ENCODE measurements around the gene DNAH3.
"Not testable (repeated sequence)": the region's sequence is repeated elsewhere in the genome, so short reads cannot be mapped to it uniquely, and the experiment has no call there.

DNAH3 gene

DNA sequence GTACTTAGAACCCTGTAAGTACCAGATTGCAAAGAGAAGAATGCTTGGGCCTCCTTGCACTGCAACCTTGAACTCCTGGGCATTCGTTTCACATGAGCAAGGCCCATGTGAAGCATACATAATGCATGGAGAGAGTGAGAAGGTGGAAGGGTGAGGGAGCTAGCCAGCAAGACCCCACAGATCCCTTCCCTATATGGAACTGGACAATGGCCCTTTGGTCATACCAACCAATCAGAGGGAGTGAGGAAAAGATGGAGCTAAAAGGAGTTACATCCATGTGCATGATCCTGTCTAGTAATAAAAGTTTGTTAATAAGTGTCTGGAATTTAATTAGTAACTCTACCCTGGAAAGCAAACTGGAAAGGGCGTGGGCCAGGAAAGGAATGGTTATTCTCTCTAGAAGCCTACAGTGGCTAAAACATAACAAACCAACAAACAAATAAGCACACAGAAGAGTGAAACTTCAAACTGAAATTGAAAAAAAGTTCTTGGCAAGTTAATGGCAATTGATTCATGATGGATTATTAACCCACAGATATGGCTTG is 29.6 kb downstream of the DNAH3 start:
- no peak for DNase-seq (ENCODE audit: low read depth in 3 of 3)

DNA sequence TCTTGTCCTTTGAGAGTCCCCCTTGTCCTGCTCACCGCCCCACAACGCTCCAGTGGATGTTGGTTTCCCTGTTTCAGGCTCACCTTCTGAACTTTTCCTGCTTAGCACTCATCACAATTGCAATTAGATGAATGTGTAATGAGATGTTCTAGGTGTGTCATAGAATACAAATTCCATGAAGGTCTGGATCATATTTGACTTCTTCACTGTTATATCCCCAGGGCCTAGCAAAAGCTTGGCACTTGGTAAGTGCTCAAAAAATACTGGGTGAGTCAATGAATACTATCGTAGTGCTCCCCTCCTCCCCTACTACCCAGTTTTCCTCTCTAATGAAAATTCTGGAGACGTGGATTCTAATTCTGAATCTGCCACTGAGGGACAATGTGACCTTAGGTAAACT is 33.1 kb downstream of the DNAH3 start:
- DNase-seq (ENCODE audit: low read depth in 3 of 3): no peak

DNA sequence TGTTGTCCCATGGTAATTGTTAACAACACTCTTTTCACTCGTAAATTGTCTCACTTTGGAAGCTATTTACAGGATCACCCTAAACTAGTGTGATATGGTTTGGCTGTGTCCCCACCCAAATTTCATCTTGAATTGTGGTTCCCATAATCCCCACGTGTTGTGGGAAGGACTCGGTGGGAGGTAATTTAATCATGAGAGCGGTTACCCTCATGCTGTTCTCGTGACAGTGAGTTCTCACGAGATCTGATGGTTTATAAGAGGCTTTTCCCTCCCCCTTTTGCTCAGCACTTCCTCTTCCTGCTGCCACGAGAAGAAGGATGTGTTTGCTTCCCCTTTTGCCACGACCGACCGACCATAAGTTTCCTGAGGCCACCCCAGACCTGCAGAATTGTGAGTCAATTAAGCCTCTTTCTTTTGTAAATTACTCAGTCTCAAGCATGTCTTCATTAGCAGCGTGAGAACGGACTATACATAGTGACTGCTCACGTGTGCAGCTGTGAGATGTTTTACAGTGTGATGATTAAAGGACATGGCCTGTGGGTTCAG is 34.4 kb downstream of the DNAH3 start:
- DNase-seq (ENCODE audit: low read depth in 3 of 3): peak in 1 of 3 donors; percentile 1

DNA sequence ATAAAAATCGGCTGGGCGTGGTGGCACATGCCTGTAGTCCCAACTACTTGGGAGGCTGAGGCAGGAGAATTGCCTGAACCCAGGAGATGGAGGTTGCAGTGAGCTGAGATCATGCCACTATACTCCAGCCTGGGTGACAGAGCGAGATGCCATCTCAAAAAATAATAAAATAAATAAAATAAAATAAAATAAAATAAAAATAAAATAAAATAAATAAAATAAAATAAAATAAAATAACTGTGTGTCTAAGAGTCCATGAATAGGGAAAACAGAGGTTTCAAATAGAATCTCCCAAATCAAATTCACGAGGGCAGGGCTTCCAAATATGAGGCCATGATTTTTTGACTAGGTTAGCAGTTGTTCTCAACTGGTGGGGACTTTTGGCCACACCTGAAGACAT is 35.1 kb downstream of the DNAH3 start:
- DNase-seq (ENCODE audit: low read depth in 3 of 3): not testable (repeated sequence)

DNA sequence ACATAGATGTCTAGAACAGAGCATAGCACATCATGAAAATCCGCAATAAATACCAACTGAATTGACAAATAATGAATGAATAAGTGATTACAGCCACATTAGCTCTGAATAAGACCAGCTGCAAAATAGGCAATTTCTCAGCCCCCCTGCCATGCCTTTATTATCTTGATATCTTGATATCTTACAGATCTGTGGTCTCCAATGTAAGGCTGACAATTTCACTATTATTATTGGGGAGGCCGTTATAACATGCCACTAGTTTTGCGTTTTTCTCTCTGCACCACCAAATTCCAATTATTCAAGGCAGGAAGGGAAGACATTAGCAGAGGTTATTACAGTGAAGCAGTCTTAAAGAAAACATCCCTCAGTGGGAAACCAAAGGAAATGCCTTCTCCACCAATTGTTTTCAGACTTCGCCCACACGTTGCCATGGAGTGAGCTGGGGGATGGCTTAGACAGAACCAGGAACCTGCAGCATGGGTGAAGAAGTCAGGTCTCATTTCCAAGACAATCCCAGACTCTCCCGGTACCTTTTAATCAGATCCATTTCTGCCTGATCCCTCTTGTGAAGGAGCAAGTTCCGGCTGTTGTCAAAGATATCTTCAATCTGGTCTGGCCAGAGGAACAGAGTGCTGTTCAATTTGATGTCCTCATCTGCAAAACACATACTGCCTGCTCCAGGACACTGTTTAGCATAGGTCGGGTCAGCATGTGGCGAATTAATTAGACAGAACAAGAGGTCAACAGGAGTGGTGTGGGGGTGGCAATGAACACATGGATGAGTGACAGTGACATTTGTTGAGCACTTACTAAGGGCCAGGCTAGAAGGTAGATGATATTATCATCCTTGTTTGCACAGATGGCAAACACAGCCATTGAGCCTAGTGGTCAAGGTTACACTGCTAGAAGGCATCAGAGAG is 46.4 kb downstream of the DNAH3 start:
- no peak for DNase-seq (ENCODE audit: low read depth in 3 of 3)

DNA sequence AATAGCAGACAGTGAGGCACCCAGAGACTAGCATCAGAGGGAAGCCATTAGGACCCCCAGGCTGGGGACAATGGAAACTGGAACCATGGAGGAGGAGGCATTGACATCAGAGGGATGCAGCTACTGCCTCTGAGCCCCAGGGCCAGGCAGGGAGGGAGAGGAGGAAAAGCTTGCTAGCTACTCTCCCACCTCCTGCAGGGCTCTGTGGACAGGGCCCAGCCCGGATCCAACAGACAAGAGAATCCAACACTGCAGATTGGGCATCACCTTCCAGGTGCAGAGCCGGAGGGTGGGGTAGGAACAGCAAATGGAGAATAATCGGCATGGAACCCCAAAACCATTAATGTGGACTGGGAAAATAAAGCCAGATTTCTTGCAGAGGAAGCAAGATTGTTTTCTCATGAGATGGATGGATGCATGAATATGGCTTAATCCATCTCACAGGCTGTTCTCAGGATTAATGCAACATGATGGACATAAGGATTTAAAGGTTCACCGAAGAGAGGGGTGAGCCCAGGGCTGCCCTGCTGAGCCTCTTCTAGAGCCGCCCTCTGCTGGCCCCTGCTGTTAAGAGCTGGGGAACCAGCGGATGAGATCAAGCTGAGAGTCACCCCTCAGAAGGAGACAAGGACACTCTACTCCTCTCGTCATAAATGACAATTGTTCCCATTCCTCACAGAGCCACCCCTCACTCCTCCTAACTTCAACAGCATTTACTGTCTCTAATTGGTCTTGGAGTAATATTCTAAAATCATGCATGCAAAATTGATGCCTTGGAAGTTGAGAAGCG is 48.8 kb downstream of the DNAH3 start:
- DNase-seq (ENCODE audit: low read depth in 3 of 3): no peak

DNA sequence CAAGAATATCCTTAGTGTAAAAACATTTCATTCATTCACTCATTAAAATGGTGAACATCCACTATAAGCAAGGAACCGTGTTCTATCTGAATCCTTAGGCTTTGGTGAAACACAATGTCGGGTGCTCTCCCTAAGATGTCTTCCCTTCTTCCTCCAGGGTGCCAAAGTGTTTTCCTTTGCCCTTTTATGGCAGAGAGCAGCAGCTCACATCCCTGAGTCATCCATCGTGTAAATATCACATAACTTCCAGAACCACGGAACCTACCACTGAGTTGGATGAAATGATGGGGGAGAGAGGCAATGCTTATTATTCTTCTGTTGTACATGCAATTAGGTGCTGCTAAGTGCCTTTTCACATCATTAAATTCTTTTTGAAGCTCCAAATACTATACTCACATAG is 50.2 kb downstream of the DNAH3 start:
- no peak for DNase-seq (ENCODE audit: low read depth in 3 of 3)

DNA sequence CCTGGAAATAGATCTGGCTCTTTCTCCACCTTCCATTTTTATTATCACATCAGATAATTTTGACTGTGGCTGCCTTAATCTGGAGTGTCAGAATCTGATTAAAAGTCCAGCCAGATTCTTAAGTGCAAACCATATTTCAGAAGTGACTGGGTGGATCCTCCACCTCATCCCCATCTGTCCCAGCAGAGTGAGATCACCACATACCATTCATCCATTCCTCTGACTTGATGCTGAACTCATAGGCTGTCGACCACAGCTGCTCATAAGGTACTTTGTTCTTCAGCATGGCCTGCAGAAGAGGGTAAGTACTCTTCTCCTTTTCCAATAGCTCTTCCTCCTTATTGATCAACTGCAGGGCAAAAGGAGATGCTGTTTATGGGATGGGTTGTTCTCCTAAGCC is 53.5 kb downstream of the DNAH3 start:
- DNase-seq (ENCODE audit: low read depth in 3 of 3): no peak

DNA sequence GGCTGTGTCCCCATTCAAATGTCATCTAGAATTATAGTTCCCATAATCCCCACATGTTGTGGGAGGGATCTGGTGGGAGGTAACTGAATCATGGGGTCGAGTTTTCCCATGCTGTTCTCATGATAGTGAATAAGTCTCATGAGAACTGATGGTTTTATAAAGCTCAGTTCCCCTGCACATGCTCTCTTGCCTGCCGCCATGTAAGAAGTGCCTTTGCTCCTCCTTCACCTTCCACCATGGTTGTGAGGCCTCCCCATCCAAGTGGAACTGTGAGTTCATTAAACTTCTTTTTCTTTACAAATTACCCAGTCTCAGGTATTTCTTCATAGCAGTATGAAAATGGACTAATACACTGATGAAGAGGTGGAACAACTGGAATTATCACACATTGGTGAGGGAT is 55.9 kb downstream of the DNAH3 start:
- DNase-seq (ENCODE audit: low read depth in 3 of 3): not testable (repeated sequence)

DNA sequence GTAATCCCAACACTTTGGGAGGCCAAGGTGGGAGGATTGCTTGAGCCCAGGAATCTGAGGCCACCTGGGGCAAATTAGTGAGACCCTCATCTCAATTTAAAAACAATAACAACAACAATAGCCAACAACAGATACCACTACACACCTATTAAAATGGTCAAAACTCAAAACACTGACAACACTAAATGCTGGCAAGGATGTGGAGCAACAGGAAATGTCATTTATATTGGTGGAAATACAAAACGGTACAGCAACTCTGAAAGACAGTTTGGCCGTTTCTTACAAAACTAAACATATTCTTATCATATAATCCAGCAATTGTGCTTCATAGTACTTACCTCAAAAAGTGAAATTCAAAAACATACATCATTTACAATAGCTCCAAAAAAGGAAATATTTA is 57.7 kb downstream of the DNAH3 start:
- DNase-seq (ENCODE audit: low read depth in 3 of 3): no peak

DNA sequence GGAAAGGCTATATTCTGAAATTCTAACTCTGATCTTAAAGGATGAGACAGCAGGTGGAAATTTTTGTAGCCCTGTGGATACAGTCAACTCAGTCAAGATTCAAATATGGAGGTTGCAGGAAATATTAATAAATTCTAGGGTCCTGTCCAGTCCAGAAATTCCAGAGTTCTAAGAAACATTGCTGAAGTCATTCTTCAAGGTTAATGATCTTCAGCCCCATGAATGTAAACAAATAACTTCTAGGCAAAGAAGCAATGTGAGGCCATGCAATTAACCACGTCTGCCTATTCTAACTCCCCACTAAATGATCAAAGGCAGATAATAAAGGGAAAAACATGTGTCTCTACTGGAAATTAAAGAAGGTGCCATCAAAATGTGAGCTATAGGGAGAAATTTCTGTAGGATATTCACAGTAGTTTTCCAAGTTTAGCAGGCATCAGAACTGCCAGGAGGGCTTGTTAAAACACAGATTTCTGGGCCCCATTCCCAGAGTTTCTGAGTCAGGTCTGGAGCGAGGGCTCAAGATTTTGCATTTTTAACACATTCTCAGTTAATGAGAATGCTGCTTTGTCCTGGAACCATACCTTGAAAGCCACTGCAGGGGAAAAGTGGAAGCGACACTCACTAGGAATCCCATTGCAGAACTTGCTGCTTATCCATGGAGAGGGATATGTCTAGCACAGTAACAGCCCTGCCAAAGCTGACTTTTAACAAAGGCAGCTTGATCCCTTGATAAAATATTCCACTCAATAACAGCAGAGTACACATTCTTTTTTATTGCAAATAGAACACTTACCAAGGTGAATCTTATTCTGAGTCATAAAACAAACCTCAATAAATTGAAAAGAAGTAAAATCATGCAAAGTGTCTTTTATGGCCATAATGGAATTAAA is 61.8 kb downstream of the DNAH3 start:
- DNase-seq (ENCODE audit: low read depth in 3 of 3): no peak

DNA sequence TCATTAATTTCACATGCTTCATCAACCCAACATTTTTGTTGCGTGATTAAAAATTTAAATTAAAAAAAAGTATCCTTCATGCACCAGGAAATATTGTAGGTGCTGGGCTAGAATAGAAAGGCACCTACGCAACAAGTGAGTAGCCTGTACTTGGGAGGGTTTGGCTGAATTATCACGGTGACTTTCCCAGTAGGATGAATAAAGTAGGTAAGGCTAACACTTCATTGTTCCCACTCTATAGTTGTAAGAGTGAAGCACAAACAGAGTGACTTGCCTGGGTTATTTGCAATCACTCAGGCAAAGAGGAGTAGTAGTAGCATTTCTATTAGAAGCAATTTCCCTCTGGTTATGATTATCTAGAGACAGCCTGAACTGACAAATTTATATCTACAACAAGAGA is 62.5 kb downstream of the DNAH3 start:
- DNase-seq (ENCODE audit: low read depth in 3 of 3): no peak

DNA sequence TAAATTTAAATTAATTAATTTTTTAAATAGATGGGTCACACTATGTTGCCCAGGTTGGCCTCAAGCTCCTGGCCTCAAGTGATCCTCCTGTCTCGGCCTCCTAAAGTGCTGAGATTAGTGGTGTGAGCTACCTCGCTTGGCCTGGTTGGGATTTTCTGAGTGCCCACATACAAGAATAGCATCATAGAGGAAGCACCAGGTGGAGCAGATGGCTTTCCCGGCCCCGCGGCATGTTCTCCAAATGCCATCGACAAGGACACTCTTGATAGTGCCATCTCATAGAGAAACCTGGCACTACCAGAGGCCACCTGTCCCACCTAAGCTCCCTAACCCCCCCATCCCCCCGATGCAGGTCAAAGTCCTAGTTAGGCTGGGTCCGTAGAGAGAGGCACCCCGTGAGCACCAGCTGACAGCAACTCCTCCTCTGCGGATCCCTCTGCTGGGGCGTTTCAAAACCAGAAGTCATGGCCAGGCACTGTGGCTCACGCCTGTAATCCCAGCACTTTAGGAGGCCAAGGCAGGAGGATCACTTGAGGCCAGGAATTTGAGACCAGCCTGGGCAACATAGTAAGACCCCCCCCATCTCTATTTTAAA is 65.9 kb downstream of the DNAH3 start:
- no peak for DNase-seq (ENCODE audit: low read depth in 3 of 3)

DNA sequence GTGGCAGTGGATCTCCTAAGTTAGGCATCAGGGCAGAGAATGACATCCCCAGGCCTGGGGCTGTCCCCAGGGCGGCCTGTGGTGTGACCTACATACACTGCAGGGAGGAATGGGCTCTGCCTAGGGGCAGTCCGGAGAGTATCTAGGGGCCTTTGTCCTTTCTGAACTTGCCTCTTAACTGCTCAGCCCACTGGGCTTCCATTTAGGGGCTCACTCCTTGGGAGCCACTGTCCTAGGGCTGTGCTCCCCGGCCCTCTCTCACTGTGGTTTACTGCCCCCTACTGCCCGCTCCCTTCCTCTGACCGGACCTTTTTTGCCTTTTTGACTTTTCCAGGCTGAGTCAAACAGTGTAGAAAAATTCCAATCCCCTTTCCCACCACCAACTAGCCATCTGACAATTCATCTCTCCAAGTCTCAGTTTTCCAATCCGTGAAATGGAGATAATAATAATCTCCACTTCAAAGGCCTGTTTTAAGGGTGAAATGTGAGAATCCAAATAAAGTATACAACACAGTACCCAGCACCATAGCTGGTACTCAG is 66.8 kb downstream of the DNAH3 start:
- DNase-seq (ENCODE audit: low read depth in 3 of 3): peak in 2 of 3 donors; percentile 25 to 54

DNA sequence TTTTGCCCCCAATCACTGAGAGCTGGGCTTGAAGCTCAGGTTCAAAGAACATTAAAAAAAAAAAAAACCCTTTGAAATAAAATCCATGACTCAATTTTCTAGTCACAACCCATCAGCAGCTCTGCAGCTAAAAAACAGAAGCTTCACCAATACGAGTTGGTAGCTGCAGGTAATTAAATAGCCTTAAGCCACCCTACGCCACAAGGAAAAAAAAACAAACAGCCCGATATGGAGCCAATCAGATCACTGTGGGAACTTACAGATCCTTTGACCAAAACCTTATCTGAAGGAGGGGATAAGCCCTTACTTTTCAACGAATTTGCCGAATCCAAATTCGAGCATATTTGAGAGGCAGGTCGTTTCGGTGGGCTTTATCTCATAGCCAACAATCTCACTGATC is 69.3 kb downstream of the DNAH3 start:
- DNase-seq (ENCODE audit: low read depth in 3 of 3): no peak

DNA sequence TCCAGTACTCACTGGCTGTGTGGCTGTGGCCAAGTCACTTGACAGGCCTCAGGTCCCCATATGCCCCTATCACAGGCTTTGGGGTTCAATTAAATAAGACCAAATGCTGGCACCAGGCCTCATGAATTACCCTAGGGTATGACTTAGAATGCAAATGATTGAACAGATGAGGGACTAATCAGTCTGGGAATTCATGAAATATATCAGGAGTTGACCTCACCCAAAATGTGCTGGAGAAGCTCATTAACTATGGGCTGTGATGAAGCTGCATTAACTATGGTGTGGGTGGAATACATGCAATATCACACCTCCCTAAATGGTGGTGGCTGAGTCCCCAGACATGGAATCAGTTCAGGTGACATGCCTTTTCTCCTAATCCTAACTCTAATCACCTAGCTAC is 72.1 kb downstream of the DNAH3 start:
- no peak for DNase-seq (ENCODE audit: low read depth in 3 of 3)

DNA sequence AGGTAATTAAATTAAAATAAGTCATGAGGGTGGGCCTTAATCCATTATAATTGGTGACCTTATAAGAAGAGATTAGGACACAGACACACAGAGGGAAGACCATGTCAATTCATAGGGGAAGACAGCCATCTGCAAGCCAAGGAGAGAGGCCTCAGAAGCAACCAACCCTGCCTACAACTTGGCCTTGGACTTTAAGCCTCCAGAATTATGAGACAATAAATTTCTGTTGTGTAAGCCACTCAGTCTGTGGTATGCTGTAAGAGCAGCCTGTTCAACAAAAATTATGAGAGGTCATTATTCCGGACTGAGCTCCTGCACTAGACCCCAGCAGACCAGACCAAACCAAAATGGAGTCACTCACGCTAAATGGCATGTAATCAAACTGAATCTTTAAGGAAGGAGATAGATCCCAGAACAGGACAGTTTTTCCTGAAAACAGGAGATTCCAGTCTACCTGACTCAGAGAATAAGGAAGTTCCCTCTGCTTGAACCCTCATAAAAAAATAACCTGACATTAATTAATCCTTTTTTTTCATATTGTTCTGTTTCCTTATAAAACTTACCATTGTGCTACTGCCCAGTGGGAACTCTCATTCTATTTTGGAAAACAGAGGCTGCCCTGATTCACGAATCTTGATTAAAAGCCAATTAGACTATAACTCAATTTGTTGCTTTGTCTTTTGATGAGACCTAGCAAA is 74.3 kb downstream of the DNAH3 start:
- no peak for DNase-seq (ENCODE audit: low read depth in 3 of 3)

DNA sequence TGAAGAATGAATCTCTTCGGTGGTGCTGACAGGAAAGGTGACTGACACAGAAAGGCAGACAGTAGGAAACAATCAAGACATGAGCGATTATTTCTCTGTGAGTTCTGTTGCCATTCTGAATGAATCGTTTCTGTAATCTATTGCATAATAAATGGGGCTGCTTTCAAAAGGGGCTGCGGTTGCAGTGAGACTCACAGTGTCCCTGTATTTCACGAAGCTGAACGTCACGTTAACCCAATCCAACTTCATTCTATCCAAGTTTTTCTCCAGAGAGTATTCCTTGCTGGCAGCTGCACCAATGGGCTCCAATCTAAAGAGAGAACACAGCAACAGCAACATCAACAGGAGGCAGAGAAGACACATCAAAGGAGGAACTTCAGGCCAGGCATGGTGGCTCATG is 75.4 kb downstream of the DNAH3 start:
- DNase-seq (ENCODE audit: low read depth in 3 of 3): no peak

DNA sequence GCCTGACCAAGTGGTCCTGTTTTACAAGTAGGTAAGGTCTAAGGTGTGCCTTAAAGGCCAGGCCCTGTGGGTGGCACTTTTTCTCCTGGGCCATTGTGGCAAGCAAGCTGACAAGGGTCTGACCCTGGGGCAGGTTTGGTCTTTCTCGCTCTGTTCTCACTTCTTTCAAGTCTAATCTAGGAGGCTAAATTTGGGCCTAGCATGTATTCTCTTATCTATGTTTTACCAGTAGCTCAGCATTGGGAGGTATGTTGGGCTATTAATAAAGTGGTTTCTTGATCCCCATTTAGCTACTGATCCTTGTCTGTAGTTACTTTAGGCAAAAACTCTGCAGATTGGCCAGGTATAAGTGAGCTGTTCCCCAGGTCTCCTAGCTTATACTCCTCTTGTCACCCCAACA is 77.7 kb downstream of the DNAH3 start:
- no peak for DNase-seq (ENCODE audit: low read depth in 3 of 3)

DNA sequence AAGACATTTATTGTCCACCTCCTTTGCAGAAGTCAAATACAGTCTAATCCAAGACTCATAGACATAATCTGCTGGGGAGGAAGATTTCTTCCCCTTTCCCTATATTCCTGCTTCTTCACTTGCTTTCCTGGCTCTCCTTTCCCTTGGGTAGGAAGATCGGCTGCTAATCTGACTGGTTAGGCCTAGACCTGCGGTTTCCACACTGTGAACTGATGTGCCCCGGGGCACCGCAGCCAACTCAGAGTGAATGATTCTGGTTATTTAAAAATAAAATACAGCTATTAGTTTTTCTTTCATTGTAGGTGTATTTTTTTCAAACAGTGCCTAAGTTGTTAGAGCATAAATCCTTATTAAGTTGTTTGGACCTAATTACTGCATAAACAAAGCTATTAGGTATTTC is 78.9 kb downstream of the DNAH3 start:
- no peak for DNase-seq (ENCODE audit: low read depth in 3 of 3)
